Hepatic stellate cell (primary cell): Measurements from ENCODE around the gene ADGRA1.

Experiments used
- DNase-seq: peaks from one replicate; pipeline ENCODE4 v3.0.0; 2011; ENCODE audit warnings: low spot score

Gene ADGRA1

DNA sequence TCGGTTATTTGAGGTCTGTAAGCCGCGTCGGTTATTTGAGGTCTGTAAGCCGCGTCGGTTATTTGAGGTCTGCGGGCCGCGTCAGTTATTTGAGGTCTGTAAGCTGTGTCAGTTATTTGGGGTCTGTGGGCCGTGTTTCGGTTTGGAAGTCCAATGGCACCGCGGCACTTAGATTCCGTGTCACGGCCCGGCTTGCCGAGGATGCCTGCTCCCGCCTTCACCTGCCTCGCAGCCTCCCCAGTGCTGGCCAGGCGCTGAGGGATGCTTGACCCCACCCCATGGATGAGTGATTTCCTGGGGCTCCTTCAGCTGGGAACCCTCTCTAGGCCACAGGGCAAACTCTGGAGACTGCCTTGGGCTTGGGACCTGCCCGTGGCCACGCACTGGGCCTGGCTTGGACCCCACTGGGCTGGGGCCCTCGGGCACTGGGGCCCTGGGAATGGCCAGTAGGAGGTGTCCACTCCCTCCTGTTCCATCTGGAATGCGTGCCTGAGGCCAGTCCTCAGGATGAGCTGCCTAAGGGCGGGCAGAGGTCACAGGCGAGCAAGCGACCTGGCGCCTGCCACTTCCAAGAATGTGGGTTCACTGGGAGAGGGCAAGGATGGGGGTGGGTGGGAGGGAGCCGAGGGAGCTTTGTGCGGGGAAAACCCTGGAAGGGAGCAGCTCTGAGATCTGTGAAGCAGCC lies 25.6 kb downstream of the ADGRA1 start:
- no peak for DNase-seq

GRCh38 chr10:133113847-133114246 lies 26.1 kb downstream of the ADGRA1 start:
- DNase-seq = no peak

GRCh38 chr10:133114251-133114650 lies 26.5 kb downstream of the ADGRA1 start:
- DNase-seq = no peak

- DNase-seq = no peak
These were observed 27.2 kb downstream of the ADGRA1 start for GRCh38 chr10:133114726-133115452.

- DNase-seq = no peak
These were observed 27.7 kb downstream of the ADGRA1 start for GRCh38 chr10:133115453-133115842.

DNA sequence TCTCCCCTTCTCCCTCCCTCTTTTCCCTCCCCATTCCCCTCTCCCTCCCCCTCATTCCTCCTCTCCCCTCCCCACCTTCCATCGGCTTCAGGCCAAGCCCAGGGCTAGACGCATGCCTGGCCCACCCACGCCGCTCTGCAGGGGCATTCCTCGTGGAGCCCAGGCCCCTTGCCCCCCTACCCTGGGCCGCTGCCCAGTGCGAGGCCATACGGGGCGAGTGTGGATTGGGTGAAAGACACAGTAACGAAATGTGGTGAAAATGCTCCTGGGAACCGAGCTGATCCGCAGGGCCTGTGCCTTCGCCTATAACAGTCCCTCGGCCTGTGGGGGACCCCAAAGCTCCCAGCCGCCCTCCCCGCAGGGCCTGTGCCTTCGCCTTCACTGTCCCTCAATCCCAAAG lies 28.3 kb downstream of the ADGRA1 start:
- DNase-seq = no peak

DNA sequence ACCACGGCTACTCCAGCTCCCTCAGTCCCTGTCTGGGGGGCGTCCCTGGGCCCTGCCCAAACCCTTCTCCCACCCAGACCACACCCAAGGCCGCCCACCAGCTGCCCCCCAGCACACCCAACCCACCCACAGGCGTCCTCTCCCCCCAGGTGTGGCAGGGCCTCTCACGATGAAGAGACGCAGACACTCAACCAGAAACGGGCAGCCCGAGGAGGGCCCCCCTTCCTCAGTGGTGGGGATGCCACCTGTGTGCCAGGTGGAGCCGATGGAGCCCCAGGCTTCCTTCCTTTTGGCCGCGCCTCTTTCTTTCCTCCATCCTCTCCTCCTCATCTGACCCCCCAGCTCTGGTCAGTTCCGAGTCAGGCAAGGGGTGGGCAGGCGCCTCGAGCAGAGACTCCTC lies 28.7 kb downstream of the ADGRA1 start:
- no peak for DNase-seq

DNA sequence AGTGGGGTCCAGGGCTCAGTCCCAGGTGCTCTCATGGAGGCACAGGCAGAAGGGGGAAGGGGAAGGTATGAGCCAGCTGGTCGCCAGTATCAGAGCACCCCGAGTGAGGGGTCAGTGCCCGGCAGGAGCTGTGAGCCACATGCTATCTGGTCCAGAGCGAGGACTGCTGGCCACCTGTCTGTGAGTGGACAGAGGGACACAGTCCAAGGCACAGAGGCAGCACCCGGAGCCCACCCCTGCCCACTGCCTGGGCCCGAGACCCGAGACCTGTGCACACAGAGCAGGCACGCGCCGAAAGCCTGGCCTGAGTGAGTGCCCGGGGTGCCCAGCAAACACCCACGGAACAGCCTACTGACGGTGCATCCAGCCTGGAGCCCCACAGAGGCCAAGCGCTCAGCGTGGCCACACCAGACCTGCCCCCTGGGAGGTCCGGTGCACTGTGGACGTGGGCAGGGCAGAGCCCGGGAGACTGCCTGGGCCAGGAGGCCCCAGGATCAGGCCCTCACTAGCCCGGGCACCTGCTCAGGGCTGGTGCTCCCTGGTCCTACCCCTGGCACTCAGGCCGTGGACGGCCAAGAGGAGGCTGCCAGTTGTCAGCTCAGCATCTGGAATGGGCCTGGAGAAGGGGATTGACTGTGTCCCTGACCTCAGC lies 29.4 kb downstream of the ADGRA1 start:
- DNase-seq = no peak

GRCh38 chr10:133117688-133118071 lies 30.0 kb downstream of the ADGRA1 start:
- DNase-seq = no peak

DNA sequence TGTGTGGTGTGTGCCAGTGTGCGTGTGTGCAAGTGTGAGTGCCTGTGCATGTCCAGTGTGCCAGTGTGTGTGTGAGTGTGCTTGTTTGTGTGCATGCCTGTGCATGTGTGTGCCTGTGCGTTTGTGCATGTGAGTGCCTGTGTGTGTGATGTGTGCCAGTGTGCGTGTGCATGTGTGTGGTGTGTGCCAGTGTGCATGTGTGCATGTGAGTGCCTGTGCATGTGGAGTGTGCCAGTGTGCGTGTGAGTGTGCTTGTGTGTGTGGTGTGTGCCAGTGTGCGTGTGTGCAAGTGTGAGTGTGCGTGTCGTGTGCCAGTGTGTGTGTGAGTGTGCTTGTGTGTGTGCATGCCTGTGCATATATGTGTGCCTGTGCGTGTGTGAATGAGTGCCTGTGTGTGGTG lies 33.8 kb downstream of the ADGRA1 start:
- no peak for DNase-seq

GRCh38 chr10:133122171-133122935 lies 34.6 kb downstream of the ADGRA1 start:
- DNase-seq = no peak

- no peak for DNase-seq
These were observed 35.5 kb downstream of the ADGRA1 start for GRCh38 chr10:133123050-133123745.

DNA sequence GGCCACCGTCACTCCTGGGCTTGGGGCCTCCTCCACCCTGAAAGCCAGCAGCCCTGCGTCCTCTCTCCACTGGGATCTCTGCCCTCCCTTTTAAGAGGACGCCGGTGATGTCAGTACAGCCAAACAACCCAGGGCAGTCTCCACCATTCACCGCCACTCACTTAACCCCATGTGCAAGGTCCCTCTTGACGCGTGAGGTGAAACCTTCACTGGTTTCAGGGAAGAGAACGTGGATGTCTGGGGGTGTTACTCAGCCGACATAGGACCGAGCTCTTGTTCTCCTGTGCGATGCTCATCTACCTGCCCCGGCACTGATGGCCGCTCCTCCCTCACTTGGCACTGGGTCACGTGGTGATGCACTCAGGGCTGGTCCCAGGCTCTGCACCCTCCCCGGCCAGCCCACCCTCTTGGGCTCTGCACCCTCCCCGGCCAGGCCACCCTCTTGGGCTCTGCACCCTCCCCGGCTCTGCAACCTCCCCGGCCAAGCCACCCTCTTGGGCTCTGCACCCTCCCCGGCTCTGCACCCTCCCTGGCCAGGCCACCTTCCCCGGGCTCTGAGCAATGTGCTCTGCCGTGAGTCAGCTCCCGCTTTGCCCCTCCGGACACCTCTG lies 36.1 kb downstream of the ADGRA1 start:
- DNase-seq = no peak

GRCh38 chr10:133124357-133125211 lies 36.9 kb downstream of the ADGRA1 start:
- DNase-seq = peak; percentile 61

DNA sequence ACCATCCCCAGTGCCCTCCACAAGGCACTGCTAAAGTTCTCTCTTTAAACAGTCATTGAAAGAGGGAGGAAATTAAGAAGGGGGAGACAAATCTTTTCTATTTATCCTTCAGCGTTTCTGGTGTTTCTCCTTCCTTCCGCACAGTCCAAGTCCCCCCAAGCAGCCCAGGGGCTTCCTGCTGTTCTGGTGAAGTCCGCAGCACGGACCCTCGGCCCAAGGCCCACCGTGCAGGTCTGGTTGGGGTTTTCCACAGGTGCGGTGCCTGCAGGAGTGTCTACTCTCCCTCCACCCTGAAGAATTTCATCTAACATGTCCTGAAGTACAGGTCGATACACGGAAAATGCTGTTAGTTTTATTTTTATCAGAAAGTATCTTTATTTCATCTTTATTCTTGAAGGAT lies 38.2 kb downstream of the ADGRA1 start:
- DNase-seq = no peak

DNA sequence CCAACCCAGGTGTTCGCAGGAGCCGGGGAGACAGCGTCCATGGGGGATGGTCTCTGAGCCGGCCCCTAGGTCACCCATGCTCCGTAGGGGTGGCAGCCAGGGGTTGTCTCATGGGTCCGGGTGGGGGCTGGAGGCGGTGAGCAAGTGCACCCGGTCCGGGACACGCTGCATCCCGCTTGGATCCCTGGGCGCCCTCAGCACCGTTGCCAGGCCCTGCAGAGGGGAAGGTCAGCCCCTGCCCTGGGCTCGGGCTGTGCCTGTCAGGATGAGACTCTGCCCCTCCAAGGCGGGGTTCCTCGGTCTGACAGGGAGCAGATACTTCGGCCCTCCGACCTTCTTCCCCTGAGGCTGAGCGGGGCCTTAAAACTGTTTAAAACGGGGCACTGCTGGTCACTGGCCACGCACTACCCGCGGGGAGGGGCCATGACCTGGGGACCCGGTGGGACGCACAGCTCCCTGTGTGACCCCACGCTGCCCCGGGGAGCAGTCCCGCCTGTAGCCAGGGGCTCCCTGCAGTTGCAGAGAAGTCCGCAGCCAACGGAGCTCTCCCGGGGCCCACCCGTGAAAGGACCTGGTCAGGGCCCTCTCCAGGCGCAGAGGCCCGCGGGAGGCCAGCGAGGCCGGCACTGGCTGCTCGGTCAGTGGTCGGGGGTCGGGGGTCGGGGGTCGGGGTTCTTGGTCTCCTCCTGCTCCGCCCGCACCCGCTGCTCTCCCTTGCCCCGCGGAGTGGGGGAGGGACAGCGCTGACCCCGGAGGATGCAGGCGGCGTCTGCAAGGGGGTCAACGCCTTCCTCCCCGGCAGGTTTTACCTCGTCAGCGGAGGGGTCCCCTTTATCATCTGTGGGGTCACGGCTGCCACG lies 38.9 kb downstream of the ADGRA1 start:
- no peak for DNase-seq

GRCh38 chr10:133127291-133128125 lies 39.8 kb downstream of the ADGRA1 start:
- DNase-seq = no peak
